SK-N-SH treated with all-trans-retinoic acid at 6 μM for 48 hours (cell line): ENCODE measurements around the gene FSIP1.

ENCODE experiments used
- ATAC-seq: fragments of 200-7000 bp; cut with Tn5 transposase; 3 replicates; pipeline ENCODE4 v1.9.1; 2020; ENCODE audit warnings: mild to moderate bottlenecking, moderate library complexity
- BACH2 ChIP-seq: fragments of 250-450 bp; sonication (Bioruptor Pico); IDR thresholded peaks from 2 replicates; pipeline ENCODE4 v1.9.0; 2021; ENCODE audit warnings: mild to moderate bottlenecking, borderline replicate concordance
- CREB5 ChIP-seq: fragments of 250-450 bp; sonication (Bioruptor Pico); IDR thresholded peaks from 2 replicates; pipeline ENCODE4 v1.5.1; 2020; ENCODE audit warnings: low read depth, mild to moderate bottlenecking, moderate library complexity
- CSDC2 ChIP-seq: fragments of 250-450 bp; sonication (Bioruptor Pico); IDR thresholded peaks from 2 replicates; pipeline ENCODE4 v1.5.0; 2020; ENCODE audit warnings: mild to moderate bottlenecking, moderate library complexity
- CSRNP3 ChIP-seq: fragments of 250-450 bp; sonication (Bioruptor Pico); IDR thresholded peaks from 2 replicates; pipeline ENCODE4 v1.5.1; 2021; ENCODE audit warnings: mild to moderate bottlenecking, moderate library complexity
- ESRRG ChIP-seq: fragments of 250-450 bp; sonication (Bioruptor Pico); IDR thresholded peaks from 2 replicates; pipeline ENCODE4 v1.6.1; 2021; ENCODE audit warnings: mild to moderate bottlenecking
- GLIS3 ChIP-seq: fragments of 250-450 bp; sonication (Bioruptor Pico); IDR thresholded peaks from 2 replicates; pipeline ENCODE4 v1.5.0; 2020; ENCODE audit warnings: mild to moderate bottlenecking, moderate library complexity
- OSR1 ChIP-seq: fragments of 250-450 bp; sonication (Bioruptor Pico); IDR thresholded peaks from 2 replicates; pipeline ENCODE4 v1.8.0; 2022; ENCODE audit warnings: moderate library complexity, mild to moderate bottlenecking, inconsistent platforms
- POU6F1 ChIP-seq: fragments of 250-450 bp; sonication (Bioruptor Pico); IDR thresholded peaks from 2 replicates; pipeline ENCODE4 v1.8.0; 2021; ENCODE audit warnings: low read depth, mild to moderate bottlenecking, moderate library complexity, borderline replicate concordance
- PPARA ChIP-seq: fragments of 250-450 bp; sonication (Bioruptor Pico); IDR thresholded peaks from 2 replicates; pipeline ENCODE4 v1.5.0; 2020; ENCODE audit warnings: mild to moderate bottlenecking, borderline replicate concordance
- RARB ChIP-seq: fragments of 250-450 bp; sonication (Bioruptor Pico); IDR thresholded peaks from 2 replicates; pipeline ENCODE4 v1.8.0; 2021; ENCODE audit warnings: mild to moderate bottlenecking, moderate library complexity
- SNAI2 ChIP-seq: fragments of 250-450 bp; sonication (Bioruptor Pico); IDR thresholded peaks from 2 replicates; pipeline ENCODE4 v1.5.0; 2020; ENCODE audit warnings: mild to moderate bottlenecking, moderate library complexity
- TCF4 ChIP-seq: fragments of 250-450 bp; sonication (Bioruptor Pico); IDR thresholded peaks from 2 replicates; pipeline ENCODE4 v1.8.0; 2021; ENCODE audit warnings: mild to moderate bottlenecking, moderate library complexity, borderline replicate concordance
- TOX ChIP-seq: fragments of 250-450 bp; sonication (Bioruptor Pico); IDR thresholded peaks from 2 replicates; pipeline ENCODE4 v1.8.0; 2021; ENCODE audit warnings: mild to moderate bottlenecking, moderate library complexity, borderline replicate concordance
- TSHZ2 ChIP-seq: fragments of 250-450 bp; sonication (Bioruptor Pico); IDR thresholded peaks from 2 replicates; pipeline ENCODE4 v1.5.0; 2020; ENCODE audit warnings: mild to moderate bottlenecking, moderate library complexity
- ZC3H10 ChIP-seq: fragments of 250-450 bp; sonication (Bioruptor Pico); IDR thresholded peaks from 2 replicates; pipeline ENCODE4 v1.5.1; 2021; ENCODE audit warnings: mild to moderate bottlenecking, moderate library complexity
- ZFP3 ChIP-seq: fragments of 250-450 bp; sonication (Bioruptor Pico); IDR thresholded peaks from 2 replicates; pipeline ENCODE4 v1.5.0; 2020; ENCODE audit warnings: mild to moderate bottlenecking, moderate library complexity
- ZFP30 ChIP-seq: fragments of 450-650 bp; formaldehyde crosslinking; IDR thresholded peaks from 2 replicates; pipeline ENCODE4 v1.5.0; 2022; ENCODE audit warnings: mild to moderate bottlenecking, moderate library complexity
- ZNF70 ChIP-seq: fragments of 450-650 bp; formaldehyde crosslinking; IDR thresholded peaks from 2 replicates; pipeline ENCODE4 v1.5.0; 2020; ENCODE audit warnings: mild to moderate bottlenecking, moderate library complexity
- ZNF8 ChIP-seq: fragments of 450-650 bp; formaldehyde crosslinking; IDR thresholded peaks from 2 replicates; pipeline ENCODE4 v1.5.0; 2020; ENCODE audit warnings: mild to moderate bottlenecking, moderate library complexity

Gene FSIP1

GRCh38 chr15:39697509-39697908 lies 85.1 kb downstream of the FSIP1 start:
- no peak for ATAC-seq

GRCh38 chr15:39695793-39696192 lies 86.8 kb downstream of the FSIP1 start:
- TF ChIP-seq TSHZ2 (CRISPR knock-in tag) (no peak), POU6F1 (CRISPR knock-in tag) (no peak), ESRRG (CRISPR knock-in tag) (no peak), TOX (no peak), GLIS3 (no peak), CREB5 (no peak), CSDC2 (CRISPR knock-in tag) (no peak), BACH2 (CRISPR knock-in tag) (no peak), ZNF8 (CRISPR knock-in tag) (no peak), ZNF70 (CRISPR knock-in tag) (no peak), SNAI2 (CRISPR knock-in tag) (no peak), TCF4 (CRISPR knock-in tag) (no peak)
- TF ChIP-seq, all 23 proteins: peak for 0
- no peak for ATAC-seq

More at GRCh38 chr15:39697509-39697908, 85.1 kb downstream of the FSIP1 start:
- no peak for TF ChIP-seq RARB

- TF ChIP-seq PPARA (no peak), TSHZ2 (CRISPR knock-in tag) (no peak)
- ATAC-seq = no peak
These were observed 90.0 kb downstream of the FSIP1 start for GRCh38 chr15:39692356-39693327.

- ATAC-seq = no peak; the same call in 2 of the 3 replicates
- TF ChIP-seq ZFP3 (CRISPR knock-in tag) (no peak), SNAI2 (CRISPR knock-in tag) (no peak), ZFP30 (CRISPR knock-in tag) (no peak)
These were observed 91.6 kb downstream of the FSIP1 start for GRCh38 chr15:39690881-39691634.

- no peak for ATAC-seq
- TF ChIP-seq CSRNP3 = no peak
- no peak for TF ChIP-seq RARB
- TF ChIP-seq PPARA = no peak
- TF ChIP-seq TSHZ2 (CRISPR knock-in tag) = no peak
- no peak for TF ChIP-seq ZC3H10 (CRISPR knock-in tag)
- TF ChIP-seq ESRRG (CRISPR knock-in tag) = no peak
- TF ChIP-seq ZNF70 (CRISPR knock-in tag) = no peak
- no peak for TF ChIP-seq OSR1 (CRISPR knock-in tag)
- TF ChIP-seq SNAI2 (CRISPR knock-in tag) = no peak
- TF ChIP-seq ZNF8 (CRISPR knock-in tag) = no peak
- TF ChIP-seq ZFP3 (CRISPR knock-in tag) = no peak
These were observed 94.7 kb downstream of the FSIP1 start for GRCh38 chr15:39687965-39688364.
